K562 (cell line): Measurements from ENCODE around the gene MRPL27. TPM values are rescaled to one million over a fixed set of nuclear protein-coding genes. Genes with fewer than 3 reads are reported as not detected.

Source experiments
- CAMTA2 ChIP-seq: fragments of 250-450 bp; sonication (Bioruptor Pico); conservative IDR thresholded peaks from 2 replicates; pipeline ENCODE4 v1.5.1; 2022
- GATAD2A ChIP-seq: fragments of 450-650 bp; IDR thresholded peaks from 2 replicates; pipeline ENCODE4 v1.6.1; 2017
- HMG20A ChIP-seq: fragments of 450-650 bp; formaldehyde crosslinking; conservative IDR thresholded peaks from 2 replicates; pipeline ENCODE4 v1.4.0; 2020; ENCODE audit warnings: mild to moderate bottlenecking, mixed read lengths
- KLF1 ChIP-seq: fragments of 450-650 bp; IDR thresholded peaks from 2 replicates; pipeline ENCODE4 v1.6.1; 2016; ENCODE audit warnings: missing genetic modification characterization, missing compliant biosample characterization
- LCOR ChIP-seq: sonication (generic); formaldehyde crosslinking; IDR thresholded peaks from 2 replicates; pipeline ENCODE4 v1.8.0; 2022; ENCODE audit warnings: mild to moderate bottlenecking, missing genetic modification reagents
- MAFF ChIP-seq: IDR thresholded peaks from 2 replicates; pipeline ENCODE4 v1.6.1; 2012; ENCODE audit warnings: low read length, improper control_type of control experiment
- MAFG ChIP-seq: fragments of 450-650 bp; conservative IDR thresholded peaks from 2 replicates; pipeline ENCODE4 v1.6.1; 2016; ENCODE audit warnings: missing genetic modification characterization, missing compliant biosample characterization
- MAFK ChIP-seq: IDR thresholded peaks from 2 replicates; pipeline ENCODE4 v1.6.1; 2011; ENCODE audit warnings: low read length, improper control_type of control experiment
- MTA2 ChIP-seq: fragments of 450-650 bp; IDR thresholded peaks from 2 replicates; pipeline ENCODE4 v1.6.1; 2016; ENCODE audit warnings: low read depth
- MTA3 ChIP-seq: fragments of 450-650 bp; formaldehyde crosslinking; IDR thresholded peaks from 2 replicates; pipeline ENCODE4 v1.6.1; 2017; ENCODE audit warnings: mild to moderate bottlenecking, borderline replicate concordance
- PHF20 ChIP-seq: fragments of 450-650 bp; IDR thresholded peaks from 2 replicates; pipeline ENCODE4 v1.6.1; 2018; ENCODE audit not compliant: partially characterized antibody
- PTRF ChIP-seq: fragments of 450-650 bp; IDR thresholded peaks from 2 replicates; pipeline ENCODE4 v1.6.1; 2016; ENCODE audit warnings: mild to moderate bottlenecking, missing genetic modification characterization, missing compliant biosample characterization
- RBM17 ChIP-seq: fragments of 200-400 bp; formaldehyde crosslinking; IDR thresholded peaks from 2 replicates; pipeline ENCODE4 v1.6.1; 2017; ENCODE audit warnings: low read depth, mild to moderate bottlenecking, low read length, borderline replicate concordance
- STAT5A ChIP-seq: IDR thresholded peaks from 2 replicates; pipeline ENCODE4 v1.6.1; 2012; ENCODE audit warnings: low read length, inconsistent platforms, borderline replicate concordance
- STAT5B ChIP-seq: fragments of 250-450 bp; sonication (Bioruptor Pico); IDR thresholded peaks from 2 replicates; pipeline ENCODE4 v1.8.0; 2021; ENCODE audit warnings: mild to moderate bottlenecking, inconsistent platforms
- XRCC4 ChIP-seq: IDR thresholded peaks from one replicate; pipeline ENCODE4 v1.6.1; 2011; ENCODE audit not compliant: insufficient read depth, insufficient read length; ENCODE audit errors: extremely low read depth
- ZBTB7A ChIP-seq: IDR thresholded peaks from 2 replicates; pipeline ENCODE4 v1.6.1; 2011; ENCODE audit warnings: low read depth, mild to moderate bottlenecking, low read length, moderate library complexity, borderline replicate concordance; ENCODE audit not compliant: control insufficient read depth
- ZNF121 ChIP-seq: sonication (generic); formaldehyde crosslinking; conservative IDR thresholded peaks from 2 replicates; pipeline ENCODE4 v1.8.0; 2022; ENCODE audit warnings: missing genetic modification reagents
- ZNF764 ChIP-seq: fragments of 250-450 bp; sonication (Bioruptor Pico); IDR thresholded peaks from 2 replicates; pipeline ENCODE4 v1.4.0; 2020; ENCODE audit warnings: low read depth, mild to moderate bottlenecking, moderate library complexity
- ZNF77 ChIP-seq: fragments of 250-450 bp; sonication (Bioruptor Pico); IDR thresholded peaks from 2 replicates; pipeline ENCODE4 v1.5.0; 2020
- polyA plus RNA-seq, 8 experiments: library from polyadenylated mRNA; depleted of rRNA in 4 of 8; stranded (reverse) in 5 of 8; unstranded in 3 of 8; fragments of >200 nt; fragmentation: Nextera tagmentation in 2 of 8; fragmentation: Illumina TruSeq in 1 of 8; extraction: Ambion mirVana in 2 of 8; extraction: Trizol in 1 of 8; gene quantifications; 2 replicates each; pipeline versions ENCODE4 v1.2.1 to v1.2.3, GENCODE V29; 2011 to 2014; ENCODE audit warnings: inconsistent platforms in 1 of 8, missing spikeins in 1 of 8
- total RNA-seq, 7 experiments: library from RNA; depleted of rRNA in 6 of 7; stranded (reverse); fragments of >200 nt in 6 of 7; fragmentation: Illumina TruSeq in 2 of 7; extraction: Trizol in 2 of 7; gene quantifications; 2 replicates each; pipeline versions ENCODE4 v1.2.1 to v1.2.3, GENCODE V29; 2011 to 2021; ENCODE audit warnings: low replicate concordance in 1 of 7
- TF ChIP-seq, protein P1 (sequence below): IDR thresholded peaks from 2 replicates; pipeline ENCODE4 v1.6.1; 2011; ENCODE audit not compliant: insufficient read length; ENCODE audit errors: extremely low read depth
- TF ChIP-seq, protein P2 (sequence below): fragments of 250-450 bp; sonication (Bioruptor Pico); IDR thresholded peaks from 2 replicates; pipeline ENCODE4 v1.5.0; 2022; ENCODE audit warnings: mild to moderate bottlenecking
- TF ChIP-seq, protein P3 (sequence below), 3 experiments: fragments of 200-800 bp in 1 of 3; sonication (Bioruptor generic) in 1 of 3; sonication (generic) in 1 of 3; formaldehyde crosslinking in 1 of 3; IDR thresholded peaks; 2 replicates each; pipeline versions ENCODE4 v1.6.1 to v1.8.0; 2016 to 2022; ENCODE audit warnings: mild to moderate bottlenecking in 2 of 3, missing compliant biosample characterization in 2 of 3, missing genetic modification characterization in 2 of 3, missing genetic modification reagents in 1 of 3
- TF ChIP-seq, protein P4 (sequence below): fragments of 450-650 bp; formaldehyde crosslinking; IDR thresholded peaks from 2 replicates; pipeline ENCODE4 v1.4.0; 2020; ENCODE audit warnings: mild to moderate bottlenecking, moderate library complexity

MRPL27 gene
- total and polyA plus RNA-seq, 9 of the 15 experiments (the other 6 are each of a cell fraction or from before 2014, with no cell fraction given) = 96.3 to 401 (median 142) TPM

DNA sequence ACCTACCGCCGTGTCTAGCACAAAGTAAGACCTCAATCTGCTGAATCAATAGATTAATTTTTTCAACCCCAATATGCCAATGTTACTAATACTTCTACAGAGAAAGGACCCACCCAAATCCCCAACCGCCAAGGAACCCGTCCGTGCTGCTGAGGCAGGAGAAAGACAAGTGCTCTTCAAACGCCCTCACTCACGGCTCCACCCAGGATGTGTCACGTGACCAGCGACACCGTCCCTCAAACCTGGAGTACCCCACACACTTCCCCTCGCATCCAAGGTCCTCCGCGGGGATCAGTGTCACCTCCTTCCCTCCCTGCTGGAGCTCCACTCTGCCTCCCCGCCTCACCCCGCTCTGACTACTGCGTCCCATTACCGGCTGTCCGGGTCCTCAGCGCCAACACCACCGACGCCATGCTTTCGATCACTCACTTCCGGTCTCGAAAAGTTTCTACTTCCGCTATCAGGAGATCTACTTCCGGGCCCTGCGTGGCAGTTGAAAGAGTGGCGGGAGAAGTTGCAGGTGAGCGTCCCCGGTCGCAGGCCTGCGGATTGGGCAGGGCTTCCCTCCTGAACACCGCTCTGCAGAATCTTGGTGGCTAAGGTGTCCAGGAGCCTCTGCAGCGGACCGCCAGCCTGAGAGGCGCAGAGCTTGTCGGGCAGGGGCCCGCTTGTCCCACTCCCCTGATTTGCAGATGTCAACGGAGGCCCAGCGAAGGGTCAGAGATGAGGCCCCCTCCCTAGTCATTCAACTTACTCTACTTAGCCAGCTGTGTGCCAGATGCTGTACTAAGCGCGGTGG lies at the start of gene MRPL27, which contains the start of gene EME1 (continued):
- TF ChIP-seq MAFK = no peak
- TF ChIP-seq ZNF764 (CRISPR knock-in tag) = no peak
- 0 out of 2 replicates have a peak, but pooled peaks have one; percentile 22 for TF ChIP-seq ZBTB7A
- TF ChIP-seq, protein P1, sequence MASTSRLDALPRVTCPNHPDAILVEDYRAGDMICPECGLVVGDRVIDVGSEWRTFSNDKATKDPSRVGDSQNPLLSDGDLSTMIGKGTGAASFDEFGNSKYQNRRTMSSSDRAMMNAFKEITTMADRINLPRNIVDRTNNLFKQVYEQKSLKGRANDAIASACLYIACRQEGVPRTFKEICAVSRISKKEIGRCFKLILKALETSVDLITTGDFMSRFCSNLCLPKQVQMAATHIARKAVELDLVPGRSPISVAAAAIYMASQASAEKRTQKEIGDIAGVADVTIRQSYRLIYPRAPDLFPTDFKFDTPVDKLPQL = no peak
- TF ChIP-seq MTA2 = peak; percentile 67
- TF ChIP-seq PTRF = no peak
- TF ChIP-seq, protein P2, sequence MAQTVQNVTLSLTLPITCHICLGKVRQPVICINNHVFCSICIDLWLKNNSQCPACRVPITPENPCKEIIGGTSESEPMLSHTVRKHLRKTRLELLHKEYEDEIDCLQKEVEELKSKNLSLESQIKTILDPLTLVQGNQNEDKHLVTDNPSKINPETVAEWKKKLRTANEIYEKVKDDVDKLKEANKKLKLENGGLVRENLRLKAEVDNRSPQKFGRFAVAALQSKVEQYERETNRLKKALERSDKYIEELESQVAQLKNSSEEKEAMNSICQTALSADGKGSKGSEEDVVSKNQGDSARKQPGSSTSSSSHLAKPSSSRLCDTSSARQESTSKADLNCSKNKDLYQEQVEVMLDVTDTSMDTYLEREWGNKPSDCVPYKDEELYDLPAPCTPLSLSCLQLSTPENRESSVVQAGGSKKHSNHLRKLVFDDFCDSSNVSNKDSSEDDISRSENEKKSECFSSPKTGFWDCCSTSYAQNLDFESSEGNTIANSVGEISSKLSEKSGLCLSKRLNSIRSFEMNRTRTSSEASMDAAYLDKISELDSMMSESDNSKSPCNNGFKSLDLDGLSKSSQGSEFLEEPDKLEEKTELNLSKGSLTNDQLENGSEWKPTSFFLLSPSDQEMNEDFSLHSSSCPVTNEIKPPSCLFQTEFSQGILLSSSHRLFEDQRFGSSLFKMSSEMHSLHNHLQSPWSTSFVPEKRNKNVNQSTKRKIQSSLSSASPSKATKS (CRISPR knock-in tag) = no peak
- no peak for TF ChIP-seq ZNF121 (CRISPR knock-in tag)
- TF ChIP-seq MAFF = no peak
- no peak for TF ChIP-seq ZNF77 (CRISPR knock-in tag)
- 0 out of 2 replicates have a peak, but pooled peaks have one; percentile 45 for TF ChIP-seq MAFG (tag)
- TF ChIP-seq STAT5B = no peak
- peak; percentile 83 for TF ChIP-seq MTA3
- no peak for TF ChIP-seq STAT5A
- TF ChIP-seq RBM17 = no peak
- TF ChIP-seq, protein P3, sequence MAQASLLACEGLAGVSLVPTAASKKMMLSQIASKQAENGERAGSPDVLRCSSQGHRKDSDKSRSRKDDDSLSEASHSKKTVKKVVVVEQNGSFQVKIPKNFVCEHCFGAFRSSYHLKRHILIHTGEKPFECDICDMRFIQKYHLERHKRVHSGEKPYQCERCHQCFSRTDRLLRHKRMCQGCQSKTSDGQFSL (CRISPR knock-in tag; IDR thresholded peaks at IDR 0.05) = peak; percentile 5; the same call in 1 of the 2 replicates
- TF ChIP-seq, protein P3 (tag; IDR thresholded peaks at IDR 0.05) = no peak
- TF ChIP-seq, protein P4, sequence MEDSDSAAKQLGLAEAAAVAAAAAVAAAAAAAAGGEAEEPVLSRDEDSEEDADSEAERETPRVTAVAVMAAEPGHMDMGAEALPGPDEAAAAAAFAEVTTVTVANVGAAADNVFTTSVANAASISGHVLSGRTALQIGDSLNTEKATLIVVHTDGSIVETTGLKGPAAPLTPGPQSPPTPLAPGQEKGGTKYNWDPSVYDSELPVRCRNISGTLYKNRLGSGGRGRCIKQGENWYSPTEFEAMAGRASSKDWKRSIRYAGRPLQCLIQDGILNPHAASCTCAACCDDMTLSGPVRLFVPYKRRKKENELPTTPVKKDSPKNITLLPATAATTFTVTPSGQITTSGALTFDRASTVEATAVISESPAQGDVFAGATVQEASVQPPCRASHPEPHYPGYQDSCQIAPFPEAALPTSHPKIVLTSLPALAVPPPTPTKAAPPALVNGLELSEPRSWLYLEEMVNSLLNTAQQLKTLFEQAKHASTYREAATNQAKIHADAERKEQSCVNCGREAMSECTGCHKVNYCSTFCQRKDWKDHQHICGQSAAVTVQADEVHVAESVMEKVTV (CRISPR knock-in tag) = 0 out of 2 replicates have a peak, but pooled peaks have one; percentile 34
- TF ChIP-seq KLF1 (tag) = peak; percentile 91
- 0 out of 2 replicates have a peak, but pooled peaks have one; percentile 7 for TF ChIP-seq CAMTA2 (CRISPR knock-in tag)
- TF ChIP-seq PHF20 = peak; percentile 99
- no peak for TF ChIP-seq GATAD2A
- no peak for TF ChIP-seq XRCC4
- TF ChIP-seq HMG20A = no peak
- peak; percentile 55; the same call in 1 of the 2 replicates for TF ChIP-seq LCOR (CRISPR knock-in tag)
